Skeletal muscle satellite cell (primary cell): ENCODE results near the gene TNNI3K.

Experiments used
- H3K27me3 ChIP-seq: 2 replicates; pipeline ENCODE4 v1.7.0; 2013; ENCODE audit warnings: low read length; ENCODE audit not compliant: control insufficient read depth, insufficient read depth
- H3K36me3 ChIP-seq: 2 replicates; pipeline ENCODE4 v1.7.0; 2013; ENCODE audit warnings: mild to moderate bottlenecking, control low read depth, low read length; ENCODE audit not compliant: insufficient read depth
- H3K4me1 ChIP-seq: 2 replicates; pipeline ENCODE4 v1.7.0; 2013; ENCODE audit warnings: low read length; ENCODE audit not compliant: control insufficient read depth, insufficient read depth
- H3K4me2 ChIP-seq: 2 replicates; pipeline ENCODE4 v1.7.0; 2013; ENCODE audit warnings: mild to moderate bottlenecking, low read length
- H3K4me3 ChIP-seq: 2 replicates; pipeline ENCODE4 v1.7.0; 2013; ENCODE audit warnings: low read length
- H3K9ac ChIP-seq: 2 replicates; pipeline ENCODE4 v1.7.0; 2013; ENCODE audit warnings: mild to moderate bottlenecking, low read depth, low read length, moderate library complexity
- H3K9me3 ChIP-seq: replicated peaks from 2 replicates; pipeline ENCODE4 v1.7.0; 2013; ENCODE audit warnings: mild to moderate bottlenecking, control low read depth, low read length

TNNI3K gene

DNA sequence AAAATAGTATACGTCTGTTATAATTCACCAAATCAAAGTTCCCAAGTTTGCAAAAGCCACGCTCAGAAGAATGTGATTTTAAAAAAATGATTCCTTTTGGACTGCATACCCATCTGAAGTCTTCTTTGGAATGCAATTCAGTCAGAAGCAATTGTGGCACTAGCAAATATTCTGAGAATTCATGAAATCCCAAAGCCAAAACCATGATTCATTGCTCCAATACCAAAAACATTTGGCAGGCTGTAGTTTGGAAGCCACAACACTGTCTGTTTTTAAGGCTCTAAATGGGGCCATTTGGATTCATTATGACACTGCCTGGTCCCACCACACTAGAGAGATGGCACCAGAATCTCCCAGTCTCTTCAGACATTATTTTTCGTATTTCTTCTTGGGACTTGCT lies 299.1 kb downstream of the TNNI3K start:
- no peaks in the 10 kb centered on the region for H3K9me3 ChIP-seq
- H3K4me1 ChIP-seq, result no peaks in the 10 kb centered on the region
- no peak overlapping the region for H3K9ac ChIP-seq
- H3K4me2 ChIP-seq, result no peak overlapping the region
- no peaks in the 10 kb centered on the region for H3K36me3 ChIP-seq
- H3K4me3 ChIP-seq, result no peak overlapping the region
- no peaks in the 10 kb centered on the region for H3K27me3 ChIP-seq

DNA sequence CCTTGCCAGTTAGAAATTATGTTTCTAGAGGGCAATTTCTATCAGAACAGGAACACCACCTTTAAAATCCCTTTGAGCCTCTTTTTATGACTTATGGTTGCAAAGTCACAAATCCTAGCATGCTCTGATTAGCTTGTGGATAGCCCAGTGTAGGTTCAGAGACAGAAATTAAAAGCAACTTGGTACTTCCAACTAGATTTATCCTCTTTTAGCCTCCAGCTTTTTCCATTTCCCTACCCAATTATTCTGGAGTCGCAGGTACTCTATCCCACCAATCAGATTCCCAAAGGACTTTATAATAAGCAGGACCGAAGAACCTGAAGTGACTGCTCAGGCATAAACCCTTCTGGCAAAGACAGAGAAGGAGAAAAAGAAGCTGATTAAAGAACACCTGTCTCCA lies 310.6 kb downstream of the TNNI3K start:
- H3K36me3 ChIP-seq, result no peaks in the 10 kb centered on the region
- H3K27me3 ChIP-seq, result no peaks in the 10 kb centered on the region
- no peak overlapping the region for H3K4me2 ChIP-seq
- H3K4me1 ChIP-seq, result no peaks in the 10 kb centered on the region
- no peaks in the 10 kb centered on the region for H3K9me3 ChIP-seq
- H3K4me3 ChIP-seq, result no peak overlapping the region
- no peak overlapping the region for H3K9ac ChIP-seq

GRCh38 chr1:74548961-74549750 lies 314.0 kb downstream of the TNNI3K start:
- Histone ChIP-seq H3K4me1 (no peaks in the 10 kb centered on the region), H3K36me3 (no peaks in the 10 kb centered on the region), H3K27me3 (no peaks in the 10 kb centered on the region), H3K4me3 (no peak overlapping the region), H3K4me2 (no peak overlapping the region), H3K9me3 (no peaks in the 10 kb centered on the region), H3K9ac (no peak overlapping the region)

GRCh38 chr1:74549932-74550331 lies 314.7 kb downstream of the TNNI3K start:
- no peaks in the 10 kb centered on the region for H3K9me3 ChIP-seq
- no peaks in the 10 kb centered on the region for H3K36me3 ChIP-seq
- H3K4me2 ChIP-seq, result no peak overlapping the region
- no peak overlapping the region for H3K4me3 ChIP-seq
- no peaks in the 10 kb centered on the region for H3K27me3 ChIP-seq
- H3K4me1 ChIP-seq, result no peaks in the 10 kb centered on the region
- H3K9ac ChIP-seq, result no peak overlapping the region

DNA sequence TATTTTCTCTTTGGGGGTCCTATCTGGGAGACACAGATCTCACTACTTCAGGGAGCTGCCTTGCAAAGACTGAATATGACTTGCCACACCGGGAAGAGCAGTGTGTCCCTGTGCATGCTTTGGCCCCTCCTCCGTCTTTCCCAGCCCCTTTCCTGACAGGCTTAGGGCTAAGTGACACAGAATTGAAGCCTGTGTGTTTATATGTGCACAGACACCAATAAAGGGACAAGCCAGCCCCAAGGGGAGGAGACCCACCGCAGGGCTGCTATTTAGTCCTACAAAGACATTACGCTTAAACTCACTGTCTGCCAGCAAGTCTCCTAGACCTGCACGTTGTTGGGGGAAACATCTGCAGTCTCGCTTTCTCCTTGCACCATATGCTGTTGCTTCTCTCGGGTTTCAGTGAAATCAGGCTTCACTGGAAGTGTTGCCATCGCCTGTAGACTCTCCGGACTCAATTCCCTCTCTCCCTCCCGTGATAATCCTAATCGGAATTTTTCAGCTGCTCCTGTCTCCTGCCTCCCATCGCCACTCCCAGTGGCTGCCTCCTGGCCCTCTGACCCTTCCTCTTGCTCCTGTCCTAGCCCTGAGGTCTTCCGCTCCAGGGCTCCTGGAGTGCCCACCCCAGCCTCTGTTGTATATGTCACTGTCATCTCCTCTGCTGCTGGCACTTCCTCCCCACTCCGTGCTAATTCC lies 335.8 kb downstream of the TNNI3K start:
- H3K9ac ChIP-seq, result no peak overlapping the region
- no peaks in the 10 kb centered on the region for H3K36me3 ChIP-seq
- no peaks in the 10 kb centered on the region for H3K9me3 ChIP-seq
- no peak overlapping the region for H3K4me2 ChIP-seq
- H3K27me3 ChIP-seq, result no peaks in the 10 kb centered on the region
- no peak overlapping the region for H3K4me3 ChIP-seq
- no peaks in the 10 kb centered on the region for H3K4me1 ChIP-seq

DNA sequence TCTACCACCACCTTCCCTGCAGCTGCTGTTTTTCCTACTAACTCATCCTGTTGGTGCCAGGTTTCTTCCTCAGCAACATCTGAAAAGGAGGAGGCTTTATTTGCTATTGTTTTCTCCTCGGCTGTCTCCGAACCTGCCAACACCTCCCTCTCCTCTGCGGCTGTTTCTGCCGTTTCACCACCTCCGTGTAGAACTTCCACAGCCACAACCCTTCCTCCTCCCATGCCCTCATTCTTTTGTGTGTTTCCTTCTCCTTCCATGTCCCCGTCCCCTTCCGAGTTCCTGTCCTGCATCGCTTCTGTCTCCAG lies 336.3 kb downstream of the TNNI3K start:
- Histone ChIP-seq H3K9me3 (no peaks in the 10 kb centered on the region), H3K4me1 (no peaks in the 10 kb centered on the region), H3K36me3 (no peaks in the 10 kb centered on the region), H3K27me3 (no peaks in the 10 kb centered on the region), H3K9ac (no peak overlapping the region), H3K4me2 (no peak overlapping the region), H3K4me3 (no peak overlapping the region)

- Histone ChIP-seq H3K4me2 (no peak overlapping the region), H3K9ac (no peak overlapping the region), H3K4me3 (no peak overlapping the region), H3K36me3 (no peaks in the 10 kb centered on the region), H3K9me3 (no peaks in the 10 kb centered on the region), H3K27me3 (no peaks in the 10 kb centered on the region), H3K4me1 (no peaks in the 10 kb centered on the region)
Observed at GRCh38 chr1:74571891-74572290, 336.7 kb downstream of the TNNI3K start.

DNA sequence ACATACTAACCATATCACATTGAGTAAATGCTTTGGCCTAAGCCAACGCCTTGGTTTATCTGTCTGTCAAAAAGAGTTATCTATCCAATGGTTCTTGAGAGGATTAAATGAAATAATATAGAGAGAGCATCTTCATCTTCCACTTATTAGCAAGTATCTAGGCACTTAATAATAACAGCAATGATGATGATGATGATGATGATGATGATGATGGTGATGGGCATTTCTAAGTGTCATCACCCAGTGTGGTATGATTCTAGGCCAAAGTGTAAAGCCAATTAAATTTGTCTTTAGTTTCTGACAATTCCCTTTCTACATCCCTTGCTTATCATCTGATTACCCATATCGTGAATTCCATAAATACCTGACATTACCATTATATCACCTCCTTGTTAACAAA lies 342.9 kb downstream of the TNNI3K start:
- H3K27me3 ChIP-seq, result no peaks in the 10 kb centered on the region
- H3K36me3 ChIP-seq, result no peaks in the 10 kb centered on the region
- H3K4me1 ChIP-seq, result no peaks in the 10 kb centered on the region
- no peaks in the 10 kb centered on the region for H3K9me3 ChIP-seq
- no peak overlapping the region for H3K4me3 ChIP-seq
- no peak overlapping the region for H3K4me2 ChIP-seq
- H3K9ac ChIP-seq, result no peak overlapping the region

GRCh38 chr1:74579425-74579824 lies 344.2 kb downstream of the TNNI3K start:
- Histone ChIP-seq H3K4me3 (no peak overlapping the region), H3K36me3 (no peaks in the 10 kb centered on the region), H3K9me3 (no peaks in the 10 kb centered on the region)

DNA sequence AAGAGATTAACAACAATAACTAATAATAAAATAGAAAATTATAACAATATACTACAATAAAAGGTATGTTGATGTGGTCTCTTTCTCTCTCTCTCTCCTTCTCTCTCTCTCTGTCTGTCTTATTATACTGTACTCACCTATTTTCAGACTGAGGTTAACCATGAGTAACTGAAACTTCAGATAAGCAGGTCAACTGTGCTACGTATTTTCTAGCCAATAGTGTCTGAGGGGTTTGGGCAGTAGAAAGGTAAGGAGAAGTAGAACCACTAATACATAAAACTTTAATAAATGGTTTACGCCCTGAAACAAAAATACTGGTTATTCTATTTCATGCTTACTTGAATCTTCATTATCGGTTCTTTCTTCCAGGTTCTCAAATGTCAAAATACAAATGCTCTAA lies 348.2 kb downstream of the TNNI3K start:
- no peaks in the 10 kb centered on the region for H3K36me3 ChIP-seq
- no peak overlapping the region for H3K9ac ChIP-seq
- H3K4me3 ChIP-seq, result no peak overlapping the region
- H3K9me3 ChIP-seq, result no peaks in the 10 kb centered on the region
- H3K4me2 ChIP-seq, result no peak overlapping the region
- H3K27me3 ChIP-seq, result no peaks in the 10 kb centered on the region
- no peaks in the 10 kb centered on the region for H3K4me1 ChIP-seq

More at GRCh38 chr1:74579425-74579824, 344.2 kb downstream of the TNNI3K start:
- no peak overlapping the region for H3K9ac ChIP-seq
- H3K27me3 ChIP-seq, result no peaks in the 10 kb centered on the region
- no peaks in the 10 kb centered on the region for H3K4me1 ChIP-seq
- H3K4me2 ChIP-seq, result no peak overlapping the region

DNA sequence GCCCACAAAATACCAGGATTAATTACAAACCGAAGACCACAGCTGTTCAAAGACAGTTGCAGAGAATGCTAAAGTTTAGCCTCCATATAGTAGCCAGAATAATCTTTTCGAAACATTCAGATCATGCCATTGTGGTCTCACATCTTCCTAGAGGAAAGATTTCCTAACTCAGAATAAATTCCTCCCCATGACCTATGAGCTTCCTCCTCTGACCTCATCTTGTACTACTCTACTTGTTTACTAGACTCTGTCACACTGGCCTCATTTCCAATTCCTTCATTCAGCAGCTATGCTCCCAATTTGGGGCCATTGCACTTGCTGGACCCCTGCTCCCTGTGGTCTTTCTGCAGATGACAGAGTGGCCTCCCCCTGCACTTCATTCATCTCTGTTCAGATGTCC lies 349.0 kb downstream of the TNNI3K start:
- Histone ChIP-seq H3K4me3 (no peak overlapping the region), H3K27me3 (no peaks in the 10 kb centered on the region), H3K36me3 (no peaks in the 10 kb centered on the region), H3K9ac (no peak overlapping the region), H3K4me1 (no peaks in the 10 kb centered on the region), H3K4me2 (no peak overlapping the region), H3K9me3 (no peaks in the 10 kb centered on the region)
